Measurements from ENCODE around the gene SLC2A13. TPM values are rescaled to one million over a fixed set of nuclear protein-coding genes. Genes with fewer than 3 reads are reported as not detected.

Gene SLC2A13
- polyA plus RNA-seq, 1 donor (not counting 4 experiments of a cell fraction or from before 2014, with no cell fraction given): 1.1 TPM

DNA sequence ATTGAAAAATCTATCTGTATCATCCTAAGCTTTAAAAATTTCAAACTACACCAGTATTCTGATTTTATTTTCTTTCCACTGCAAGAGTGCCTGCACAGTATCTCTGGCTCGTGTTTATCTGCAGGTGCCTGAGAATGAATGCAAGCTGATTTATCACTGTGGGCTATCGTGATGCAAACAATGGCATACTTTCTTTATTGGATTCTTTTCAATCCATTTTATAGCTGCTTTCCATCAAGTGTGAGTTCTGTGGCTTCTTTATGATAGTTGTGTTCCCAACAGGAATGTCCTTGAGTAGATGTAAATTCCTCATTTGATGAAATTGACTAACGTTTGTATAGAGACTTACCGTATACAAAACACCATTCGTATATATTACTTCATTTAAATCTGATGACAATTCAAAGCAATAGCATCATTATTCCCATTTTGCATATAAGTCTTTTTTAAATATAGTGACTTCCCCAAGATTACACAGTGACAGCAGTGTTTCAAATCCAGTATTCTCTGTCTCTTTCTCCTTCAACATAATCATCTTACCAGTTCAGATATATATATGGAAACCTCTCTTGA is 326.0 kb downstream of the SLC2A13 start:
- no peak for FAIRE-seq
- H4K20me1 ChIP-seq (ENCODE audit: control insufficient read depth, extremely low read depth, insufficient read depth, low read length): no peaks in the 10 kb centered on the region

DNA sequence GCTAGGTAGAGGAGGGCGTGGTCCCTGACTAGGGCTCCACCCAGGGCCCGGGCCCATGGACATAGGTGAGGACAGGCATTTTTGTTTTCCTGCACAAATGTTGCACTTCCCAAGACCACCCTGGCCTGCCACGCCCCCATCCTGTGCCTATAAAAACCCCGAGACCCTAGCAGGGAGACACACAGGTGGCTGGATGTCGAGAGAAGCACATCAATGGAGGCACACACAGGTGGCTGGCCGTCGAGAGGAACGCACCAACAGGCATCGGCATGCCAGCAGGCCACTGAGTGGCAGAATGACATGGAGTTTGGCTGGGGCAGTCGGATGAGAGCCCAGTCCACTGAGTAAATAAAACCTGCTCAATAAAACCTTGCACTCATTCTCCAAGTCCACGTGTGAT is 328.4 kb downstream of the SLC2A13 start:
- H3K9ac ChIP-seq (ENCODE audit: control insufficient read depth, extremely low read depth, insufficient read depth, low read length): no peak overlapping the region
- H2AFZ ChIP-seq (ENCODE audit: control insufficient read depth, low read length): no peak overlapping the region
- H3K9me3 ChIP-seq (ENCODE audit: control insufficient read depth, low read depth, low read length): no peaks in the 10 kb centered on the region
- H3K27me3 ChIP-seq (ENCODE audit: control insufficient read depth, extremely low read depth, insufficient read depth, low read length): no peaks in the 10 kb centered on the region
- H3K9me1 ChIP-seq (ENCODE audit: control insufficient read depth, extremely low read depth, insufficient read depth, low read length): no peaks in the 10 kb centered on the region
- H3K4me1 ChIP-seq (ENCODE audit: control insufficient read depth, extremely low read depth, insufficient read depth, low read length): no peaks in the 10 kb centered on the region
- dilution Hi-C loops (cut with MboI; ENCODE audit: extremely low pct_ligation_motif_present, low sequenced_read_pairs): no loop called here
- H3K4me2 ChIP-seq (ENCODE audit: control insufficient read depth, extremely low read depth, insufficient read depth, low read depth, low read length): no peak overlapping the region
- TF ChIP-seq EZH2 (IDR thresholded peaks at IDR 0.05; ENCODE audit: low read length) (no peak), CTCF (optimal IDR thresholded peaks at IDR 0.05 in 1 of 3, IDR thresholded peaks at IDR 0.05 in 1 of 3, conservative IDR thresholded peaks at IDR 0.05 in 1 of 3; ENCODE audit: extremely low read depth in 1 of 3, insufficient read depth in 2 of 3, low read length in 3 of 3) (no peak)
- FAIRE-seq: no peak
- no peak overlapping the region for H3K4me3 ChIP-seq (ENCODE audit: control insufficient read depth in 2 of 3, extremely low read depth in 1 of 3, insufficient read depth in 2 of 3, low read depth in 1 of 3, low read length in 3 of 3)
- H3K79me2 ChIP-seq (ENCODE audit: control insufficient read depth, insufficient read depth, low read length): no peaks in the 10 kb centered on the region
- H3K27ac ChIP-seq (ENCODE audit: control insufficient read depth, insufficient read depth, low read length): no peak overlapping the region
- no peak for DNase-seq (ENCODE audit: low read depth, low spot score)
- H4K20me1 ChIP-seq (ENCODE audit: control insufficient read depth, extremely low read depth, insufficient read depth, low read length): no peaks in the 10 kb centered on the region
- no peaks in the 10 kb centered on the region for H3K36me3 ChIP-seq (ENCODE audit: control insufficient read depth in 2 of 2, extremely low read depth in 1 of 2, insufficient read depth in 2 of 2, low read length in 2 of 2)

More for the DNA sequence above, 326.0 kb downstream of the SLC2A13 start:
- Histone ChIP-seq H3K79me2 (ENCODE audit: control insufficient read depth, insufficient read depth, low read length) (no peaks in the 10 kb centered on the region), H3K36me3 (ENCODE audit: control insufficient read depth in 2 of 2, extremely low read depth in 1 of 2, insufficient read depth in 2 of 2, low read length in 2 of 2) (no peaks in the 10 kb centered on the region), H2AFZ (ENCODE audit: control insufficient read depth, low read length) (no peak overlapping the region), H3K9me1 (ENCODE audit: control insufficient read depth, extremely low read depth, insufficient read depth, low read length) (no peaks in the 10 kb centered on the region), H3K9me3 (ENCODE audit: control insufficient read depth, low read depth, low read length) (no peaks in the 10 kb centered on the region), H3K9ac (ENCODE audit: control insufficient read depth, extremely low read depth, insufficient read depth, low read length) (no peak overlapping the region), H3K4me2 (ENCODE audit: control insufficient read depth, extremely low read depth, insufficient read depth, low read depth, low read length) (no peak overlapping the region), H3K4me1 (ENCODE audit: control insufficient read depth, extremely low read depth, insufficient read depth, low read length) (no peaks in the 10 kb centered on the region), H3K4me3 (ENCODE audit: control insufficient read depth in 2 of 3, extremely low read depth in 1 of 3, insufficient read depth in 2 of 3, low read depth in 1 of 3, low read length in 3 of 3) (no peak overlapping the region), H3K27ac (ENCODE audit: control insufficient read depth, insufficient read depth, low read length) (no peak overlapping the region), H3K27me3 (ENCODE audit: control insufficient read depth, extremely low read depth, insufficient read depth, low read length) (no peaks in the 10 kb centered on the region)
- dilution Hi-C loops (cut with MboI; ENCODE audit: extremely low pct_ligation_motif_present, low sequenced_read_pairs): no loop called here
- DNase-seq (ENCODE audit: low read depth, low spot score): no peak
- TF ChIP-seq CTCF (optimal IDR thresholded peaks at IDR 0.05 in 1 of 3, IDR thresholded peaks at IDR 0.05 in 1 of 3, conservative IDR thresholded peaks at IDR 0.05 in 1 of 3; ENCODE audit: extremely low read depth in 1 of 3, insufficient read depth in 2 of 3, low read length in 3 of 3) (no peak), EZH2 (IDR thresholded peaks at IDR 0.05; ENCODE audit: low read length) (no peak)

Data from keratinocyte (primary cell).